Ectodermal cell (in vitro differentiated cells): Measurements from ENCODE around the gene AVPR2.

Experiments
- H3K27ac ChIP-seq: 2 replicates; pipeline ENCODE4 v1.7.0; 2013; ENCODE audit warnings: mild to moderate bottlenecking, low read depth, low read length; ENCODE audit not compliant: insufficient read depth, poor library complexity, severe bottlenecking
- H3K27me3 ChIP-seq: 2 replicates; pipeline ENCODE4 v1.7.0; 2013; ENCODE audit warnings: mild to moderate bottlenecking, low read length; ENCODE audit not compliant: insufficient read depth, control insufficient read depth, poor library complexity, severe bottlenecking
- H3K36me3 ChIP-seq: one replicate; pipeline ENCODE4 v1.7.0; 2013; ENCODE audit warnings: low read length; ENCODE audit not compliant: control insufficient read depth, insufficient read depth
- H3K4me1 ChIP-seq: one replicate; pipeline ENCODE4 v1.7.0; 2013; ENCODE audit warnings: low read length; ENCODE audit not compliant: control insufficient read depth, insufficient read depth
- H3K4me3 ChIP-seq: 2 replicates; pipeline ENCODE4 v1.7.0; 2013; ENCODE audit warnings: low read depth, low read length, control low read depth; ENCODE audit not compliant: insufficient read depth
- H3K9me3 ChIP-seq: 2 replicates; pipeline ENCODE4 v1.7.0; 2013; ENCODE audit warnings: mild to moderate bottlenecking, low read length, moderate library complexity; ENCODE audit not compliant: control insufficient read depth
- WGBS, 2 experiments: methylation state at CpG; one replicate each; pipeline ENCODE4 v1.1.7; 2013; ENCODE audit warnings: missing lambda C conversion rate in 2 of 2; 5-methylcytosine and 5-hydroxymethylcytosine counted together

The AVPR2 gene

GRCh38 chrX:153925387-153925738, 20.9 kb downstream of the AVPR2 start:
- Histone ChIP-seq H3K36me3 (no peaks in the 10 kb centered on the region), H3K27me3 (peaks cover 8% of the 10 kb centered on the region), H3K27ac (no peak overlapping the region), H3K4me1 (peaks cover 11% of the 10 kb centered on the region), H3K4me3 (peak overlapping the region; percentile 26), H3K9me3 (no peaks in the 10 kb centered on the region)
- WGBS, 2 experiments: 84 to 87% methylated on average over 4 of the region's 4 CpGs

- H3K4me3 ChIP-seq: peak within 1 kb of the TSS; percentile 47
- no peaks in the 10 kb centered on the region for H3K9me3 ChIP-seq
- peaks cover 8% of the 10 kb centered on the region for H3K27me3 ChIP-seq
- WGBS, 2 experiments: 5 to 6% methylated on average over 58 to 59 of the region's 59 CpGs
- H3K4me1 ChIP-seq: peaks cover 11% of the 10 kb centered on the region
- H3K27ac ChIP-seq: no peak within 1 kb of the TSS
- no peaks in the 10 kb centered on the region for H3K36me3 ChIP-seq
These were observed 21.5 kb downstream of the AVPR2 start, which contains the start of gene ARHGAP4 for GRCh38 chrX:153925739-153926551. TSS of gene ARHGAP4 (minus strand) at chrX:153926264. CDS start at chrX:153926202, 62 bp downstream.

DNA sequence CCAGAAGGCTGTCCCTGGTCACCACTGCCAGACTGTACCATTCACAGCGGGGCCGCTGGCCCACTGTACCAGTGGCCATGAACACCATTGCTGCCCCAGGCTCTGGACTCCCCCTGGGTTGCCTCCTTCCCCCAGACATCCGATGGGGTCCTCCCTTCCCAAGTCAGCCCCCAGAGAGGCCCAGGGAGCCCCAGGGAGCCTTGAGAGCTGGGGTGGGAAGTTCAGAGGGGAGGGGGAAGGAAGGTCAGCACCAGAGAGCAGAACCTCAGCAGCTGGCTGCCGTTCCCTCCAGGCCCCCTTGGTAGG, 22.0 kb downstream of the AVPR2 start:
- H3K27me3 ChIP-seq: peaks cover 8% of the 10 kb centered on the region
- 13 to 17% methylated on average over 2 to 4 of the region's 4 CpGs for WGBS, 2 experiments
- H3K27ac ChIP-seq: no peak overlapping the region
- H3K4me1 ChIP-seq: peaks cover 11% of the 10 kb centered on the region
- peak overlapping the region; percentile 26 for H3K4me3 ChIP-seq
- no peaks in the 10 kb centered on the region for H3K9me3 ChIP-seq
- H3K36me3 ChIP-seq: no peaks in the 10 kb centered on the region

GRCh38 chrX:153926858-153927671, 22.6 kb downstream of the AVPR2 start:
- H3K27ac ChIP-seq: peak overlapping the region; percentile 93
- H3K4me1 ChIP-seq: peaks cover 11% of the 10 kb centered on the region
- 21 to 26% methylated on average over 31 of the region's 31 CpGs for WGBS, 2 experiments
- H3K27me3 ChIP-seq: peaks cover 8% of the 10 kb centered on the region
- H3K9me3 ChIP-seq: no peaks in the 10 kb centered on the region
- H3K36me3 ChIP-seq: no peaks in the 10 kb centered on the region
- H3K4me3 ChIP-seq: peak overlapping the region; percentile 47

DNA sequence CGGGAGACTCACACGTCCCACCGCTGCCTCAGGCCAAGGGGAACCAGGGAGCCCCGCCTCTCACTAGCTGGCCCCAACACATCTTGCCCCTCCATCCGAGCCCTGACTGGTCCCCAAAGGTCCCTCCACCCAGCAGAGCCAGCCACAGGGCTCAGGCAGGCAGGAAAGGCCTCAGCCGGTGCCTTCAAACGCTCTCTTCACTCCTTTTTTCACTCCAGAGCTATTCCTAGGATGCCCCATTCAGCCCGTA, 23.1 kb downstream of the AVPR2 start:
- WGBS, 2 experiments: 1 to 5% methylated on average over 8 of the region's 8 CpGs

GRCh38 chrX:153927922-153928760, 23.7 kb downstream of the AVPR2 start:
- Histone ChIP-seq H3K27ac (peak overlapping the region; percentile 93), H3K27me3 (peaks cover 8% of the 10 kb centered on the region), H3K9me3 (no peaks in the 10 kb centered on the region), H3K4me3 (peak overlapping the region; percentile 47), H3K36me3 (no peaks in the 10 kb centered on the region), H3K4me1 (peaks cover 11% of the 10 kb centered on the region)
- 0% methylated on average over 75 to 76 of the region's 76 CpGs for WGBS, 2 experiments

More for the DNA sequence above, 23.1 kb downstream of the AVPR2 start:
- peak overlapping the region; percentile 47 for H3K4me3 ChIP-seq
- H3K4me1 ChIP-seq: peaks cover 11% of the 10 kb centered on the region
- H3K27ac ChIP-seq: peak overlapping the region; percentile 93
- H3K27me3 ChIP-seq: peaks cover 8% of the 10 kb centered on the region
- no peaks in the 10 kb centered on the region for H3K9me3 ChIP-seq
- no peaks in the 10 kb centered on the region for H3K36me3 ChIP-seq

DNA sequence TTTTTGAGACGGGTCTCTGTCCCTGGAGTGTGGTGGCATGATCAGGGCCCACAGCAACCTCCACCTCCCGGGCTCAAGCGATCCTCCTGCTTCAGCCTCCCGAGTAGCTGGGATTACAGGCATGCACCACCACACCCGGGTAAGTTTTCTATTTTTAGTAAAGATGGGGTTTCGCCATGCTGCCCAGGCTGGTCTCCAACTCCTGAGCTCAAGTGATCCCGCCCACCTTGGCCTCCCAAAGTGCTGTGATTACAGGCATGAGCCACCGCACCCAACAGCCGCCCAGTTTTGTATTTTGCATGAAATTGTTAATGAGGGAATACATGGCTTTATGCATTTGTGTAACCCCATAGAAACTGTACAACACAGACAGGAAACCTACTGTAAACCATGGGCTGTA, 24.4 kb downstream of the AVPR2 start:
- WGBS, 2 experiments: 78 to 87% methylated on average over 5 to 9 of the region's 9 CpGs
- H3K27me3 ChIP-seq: peaks cover 8% of the 10 kb centered on the region
- peaks cover 15% of the 10 kb centered on the region for H3K4me1 ChIP-seq
- H3K36me3 ChIP-seq: no peaks in the 10 kb centered on the region
- no peaks in the 10 kb centered on the region for H3K9me3 ChIP-seq
- no peak overlapping the region for H3K27ac ChIP-seq
- no peak overlapping the region for H3K4me3 ChIP-seq

- 97 to 98% methylated on average over 10 of the region's 10 CpGs for WGBS, 2 experiments
- no peak overlapping the region for H3K27ac ChIP-seq
- peaks cover 18% of the 10 kb centered on the region for H3K4me1 ChIP-seq
- H3K36me3 ChIP-seq: no peaks in the 10 kb centered on the region
- H3K9me3 ChIP-seq: no peaks in the 10 kb centered on the region
- H3K4me3 ChIP-seq: no peak overlapping the region
- H3K27me3 ChIP-seq: peaks cover 8% of the 10 kb centered on the region
These were observed 25.1 kb downstream of the AVPR2 start for GRCh38 chrX:153929576-153929975.

DNA sequence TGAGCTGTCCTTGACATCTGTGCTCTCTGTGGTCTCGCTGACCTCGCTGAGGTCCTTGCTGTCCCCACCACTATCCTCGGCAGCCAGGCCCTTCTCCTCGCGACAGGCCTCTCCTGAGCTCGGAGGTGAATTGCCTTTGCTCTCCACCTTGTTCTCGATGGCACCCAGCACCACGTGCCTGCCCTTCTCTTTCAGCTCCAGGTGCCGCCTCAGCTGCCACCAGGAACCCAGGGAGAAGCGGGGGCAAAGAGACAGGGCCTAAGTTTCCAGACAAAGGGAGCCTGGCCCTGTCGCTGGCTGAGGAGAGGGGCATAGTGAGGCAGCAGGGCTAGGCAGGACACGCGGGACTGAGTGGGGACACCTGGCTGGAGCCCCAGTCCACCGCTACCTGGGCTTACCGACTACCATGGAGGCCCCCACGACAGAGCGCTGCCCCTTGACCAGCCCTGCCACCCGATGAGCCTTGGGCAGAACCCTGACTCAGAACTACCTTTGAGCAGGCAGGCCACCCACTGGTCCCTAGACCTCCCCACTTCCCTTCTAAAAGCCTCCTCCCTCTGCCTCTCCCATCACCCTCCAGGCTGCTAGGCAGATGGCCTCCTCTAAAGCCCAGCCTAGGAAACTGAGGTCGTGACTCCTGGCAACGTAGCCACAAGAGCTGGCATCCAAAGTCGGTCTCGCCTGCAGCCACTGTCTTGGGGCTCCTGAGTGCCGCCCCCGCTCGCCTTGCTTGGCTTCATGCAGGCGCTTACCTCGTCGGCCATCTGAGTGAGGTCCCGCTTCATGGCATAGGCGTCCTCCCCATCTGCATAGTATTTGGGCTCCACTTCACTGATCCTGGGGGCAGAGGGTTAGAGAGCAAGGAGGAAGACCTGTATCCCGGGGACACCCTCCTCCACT, 25.8 kb downstream of the AVPR2 start:
- Histone ChIP-seq H3K4me1 (peaks cover 18% of the 10 kb centered on the region), H3K4me3 (no peak overlapping the region), H3K9me3 (no peaks in the 10 kb centered on the region), H3K36me3 (no peaks in the 10 kb centered on the region), H3K27me3 (peaks cover 6% of the 10 kb centered on the region), H3K27ac (no peak overlapping the region)
- 95 to 96% methylated on average over 31 of the region's 31 CpGs for WGBS, 2 experiments
